GM12878 (cell line): Measurements from ENCODE around the gene INHBA. TPM values are rescaled to one million over a fixed set of nuclear protein-coding genes. Genes with fewer than 3 reads are reported as not detected.

Source experiments
- ATAC-seq: fragments of 200-7000 bp; cut with Tn5 transposase; 3 replicates; pipeline ENCODE4 v1.9.1; 2020; ENCODE audit warnings: mild to moderate bottlenecking, moderate library complexity
- BruUV-seq: library from RNA; stranded (reverse); fragments of 400-500 nt; replicated peaks from 2 replicates; lab custom pipeline; 2021; lab: Mats Ljungman, UMichigan
- CTCF ChIA-PET: fragments of 300-600 bp; sonication (Branson Sonifier 250); formaldehyde crosslinking; extraction: SDS; loops from one replicate; lab custom pipeline; 2021; ENCODE audit warnings: inconsistent platforms; lab: Yijun Ruan, JAX
- POLR2A ChIA-PET: fragments of 350-600 bp; formaldehyde crosslinking; extraction: SDS; loops from one replicate; lab custom pipeline; 2021; ENCODE audit warnings: inconsistent platforms; lab: Charles Lee
- RAD21 ChIA-PET: fragments of 300-600 bp; sonication (Branson Sonifier 250); formaldehyde crosslinking; loops from one replicate; lab custom pipeline; 2023; ENCODE audit warnings: antibody characterized with exemption; ENCODE audit not compliant: unreplicated experiment; lab: Charles Lee
- SMC1A ChIA-PET: fragments of 300-600 bp; sonication (Branson Sonifier 250); formaldehyde crosslinking; loops from one replicate; lab custom pipeline; 2023; ENCODE audit not compliant: unreplicated experiment, uncharacterized antibody; lab: Charles Lee
- DNase-seq: peaks from one replicate; pipeline ENCODE4 v3.0.0-alpha.2; 2011; ENCODE audit warnings: low read depth, low spot score
- FAIRE-seq: peaks from 3 replicates; lab custom pipeline; 2011; peaks lifted over from hg19 to GRCh38; lab: Jason Lieb, UNC
- H2AFZ ChIP-seq: 2 replicates; pipeline ENCODE4 v1.6.0; 2011; ENCODE audit warnings: low read depth, low read length, control low read depth; ENCODE audit not compliant: control insufficient read depth
- H3K27ac ChIP-seq: 2 replicates; pipeline ENCODE4 v1.5.1; 2011; ENCODE audit warnings: control low read depth; ENCODE audit not compliant: control insufficient read depth, insufficient read depth
- H3K27me3 ChIP-seq, 2 experiments: replicated peaks in 1 of 2; 2 replicates each; pipeline versions ENCODE4 v1.6.0 to v1.6.1; 2011; ENCODE audit warnings: low read length in 1 of 2; ENCODE audit not compliant: control insufficient read depth in 2 of 2, insufficient read depth in 2 of 2
- H3K36me3 ChIP-seq, 2 experiments: 2 replicates each; pipeline ENCODE4 v1.5.1; 2011; ENCODE audit warnings: low read length in 1 of 2; ENCODE audit not compliant: control insufficient read depth in 2 of 2, insufficient read depth in 2 of 2
- H3K4me1 ChIP-seq: 2 replicates; pipeline ENCODE4 v1.6.1; 2011; ENCODE audit warnings: mild to moderate bottlenecking, low read length, moderate library complexity, mixed read lengths; ENCODE audit not compliant: control insufficient read depth, insufficient read depth
- H3K4me2 ChIP-seq: 2 replicates; pipeline ENCODE4 v1.6.0; 2011; ENCODE audit warnings: control low read depth; ENCODE audit not compliant: control insufficient read depth, insufficient read depth
- H3K4me3 ChIP-seq: fragments of 200-600 bp; sonication (generic); 2 replicates; pipeline ENCODE4 v1.5.1; 2016
- H3K79me2 ChIP-seq: 2 replicates; pipeline ENCODE4 v1.6.0; 2011; ENCODE audit warnings: low read length; ENCODE audit not compliant: control insufficient read depth, insufficient read depth
- H3K9ac ChIP-seq: 2 replicates; pipeline ENCODE4 v1.8.0; 2011; ENCODE audit warnings: low read length, control low read depth, mixed read lengths; ENCODE audit not compliant: control insufficient read depth, insufficient read depth
- H3K9me3 ChIP-seq: replicated peaks from 3 replicates; pipeline ENCODE4 v1.5.1; 2011; ENCODE audit warnings: mild to moderate bottlenecking, low read length; ENCODE audit not compliant: control insufficient read depth, insufficient read depth
- H4K20me1 ChIP-seq: 2 replicates; pipeline ENCODE4 v1.6.0; 2011; ENCODE audit not compliant: control insufficient read depth, insufficient read depth
- E2F4 ChIP-seq: IDR thresholded peaks from 2 replicates; pipeline ENCODE4 v1.6.1; 2012; ENCODE audit warnings: low read depth, low read length, improper control_type of control experiment
- IRF3 ChIP-seq: fragments of 450-650 bp; IDR thresholded peaks from 2 replicates; pipeline ENCODE4 v1.6.1; 2014; ENCODE audit warnings: mild to moderate bottlenecking
- IRF4 ChIP-seq: IDR thresholded peaks from 2 replicates; pipeline ENCODE4 v1.6.1; 2011; ENCODE audit warnings: low read depth, low read length
- ZBTB40 ChIP-seq: fragments of 450-650 bp; IDR thresholded peaks from 2 replicates; pipeline ENCODE4 v1.6.1; 2016; ENCODE audit warnings: mild to moderate bottlenecking, moderate library complexity, borderline replicate concordance
- ZZZ3 ChIP-seq: IDR thresholded peaks from 2 replicates; pipeline ENCODE4 v1.6.1; 2011; ENCODE audit warnings: low read depth; ENCODE audit not compliant: control insufficient read depth, insufficient read length
- WGBS: methylation state at CpG from one replicate; pipeline ENCODE4 v1.1.6; 2016; ENCODE audit warnings: low lambda C conversion rate; ENCODE audit not compliant: insufficient replicate concordance, insufficient coverage; ENCODE audit errors: missing lambda C conversion rate; 5-methylcytosine and 5-hydroxymethylcytosine counted together
- in situ Hi-C: fragments of 300-500 bp; cut with MboI; formaldehyde crosslinking; loops from 9 replicates; pipeline ENCODE4 v1.14.3; 2018; ENCODE audit warnings: mixed read lengths
- intact Hi-C: fragments of 100-400 bp; cut with micrococcal nuclease; formaldehyde crosslinking; loops from one replicate; pipeline ENCODE4 v1.14.2; 2022; ENCODE audit not compliant: unreplicated experiment
- polyA plus RNA-seq, 11 experiments: library from polyadenylated mRNA; depleted of rRNA in 4 of 11; unstranded in 6 of 11; stranded (reverse) in 5 of 11; fragments of >200 nt; fragmentation: Nextera tagmentation in 4 of 11; fragmentation: Illumina TruSeq in 1 of 11; extraction: Ambion mirVana in 4 of 11; extraction: Trizol in 1 of 11; gene quantifications; 1 replicate in 1 of 11; 2 replicates in 10 of 11; pipeline versions ENCODE4 v1.2.1 to v1.2.3, GENCODE V29; 2011 to 2016; ENCODE audit warnings: inconsistent platforms in 2 of 11, missing spikeins in 2 of 11, low read depth in 1 of 11
- total RNA-seq, 4 experiments: library from RNA; depleted of rRNA in 3 of 4; stranded (reverse); fragments of >200 nt in 3 of 4; fragmentation: Illumina TruSeq in 1 of 4; extraction: Trizol in 1 of 4; gene quantifications; 2 replicates each; pipeline versions ENCODE4 v1.2.1 to v1.2.3, GENCODE V29; 2013 to 2021

The INHBA gene
- total and polyA plus RNA-seq, 10 of the 15 experiments (the other 5 are each of a cell fraction or from before 2014, with no cell fraction given): 0.04 to 0.05 (median 0.05) TPM; not detected in 6

GRCh38 chr7:41720046-41720445, 17.2 kb upstream of the INHBA start (continued):
- TF ChIP-seq E2F4 (no peak), IRF3 (no peak), ZZZ3 (no peak)

GRCh38 chr7:41716691-41717090, 13.8 kb upstream of the INHBA start:
- H3K4me3 ChIP-seq: no peak overlapping the region
- H3K9me3 ChIP-seq: no peaks in the 10 kb centered on the region
- WGBS: 40% methylated on average over 11 of the region's 11 CpGs
- no peaks in the 10 kb centered on the region for H3K36me3 ChIP-seq
- no peaks in the 10 kb centered on the region for H3K79me2 ChIP-seq
- intact Hi-C loops (loop anchor here (10.0 kb wide), 1 partner anchor 58 kb away; no protein-coding TSS in a partner anchor), in situ Hi-C loops (loop anchor here (25.0 kb wide), 1 partner anchor 1829 kb away; no protein-coding TSS in a partner anchor)
- ChIA-PET RAD21 (interaction anchor here (1.7 kb wide), 1 partner anchor 9 kb away, joined by 5 read pairs; no protein-coding TSS in a partner anchor), CTCF (interaction anchor here (1.6 to 3.1 kb wide), 5 partner anchors 9 to 713 kb away, joined by 5 to 11 read pairs (median 7); no protein-coding TSS in a partner anchor)
- ATAC-seq: no peak
- H3K27me3 ChIP-seq: no peaks in the 10 kb centered on the region; a peak in 1 of 4 replicates
- no peak overlapping the region for H3K9ac ChIP-seq
- no peak overlapping the region for H2AFZ ChIP-seq
- no peaks in the 10 kb centered on the region for H3K4me1 ChIP-seq
- TF ChIP-seq IRF4: no peak
- TF ChIP-seq ZBTB40: no peak
- TF ChIP-seq, all 136 proteins: peak for 0
- no peak overlapping the region for H3K4me2 ChIP-seq
- ChIA-PET POLR2A (no interaction called here), SMC1A (interaction anchor here (1.2 to 3.4 kb wide), 2 partner anchors 10 to 12 kb away, joined by 5 to 13 read pairs; no protein-coding TSS in a partner anchor)
- H3K27ac ChIP-seq: no peak overlapping the region
- H4K20me1 ChIP-seq: no peaks in the 10 kb centered on the region
- no peak for DNase-seq
- no TSS peak for BruUV-seq
- no peak for FAIRE-seq
